Mucosa of rectum (tissue), 2 donors: Measurements from ENCODE around the gene IFNA16.
"Not testable (repeated sequence)": the region's sequence is repeated elsewhere in the genome, so short reads cannot be mapped to it uniquely, and the experiment has no call there.

Source experiments
- H3K27ac ChIP-seq, 2 donors: one replicate each; pipeline ENCODE4 v1.7.0; 2013; ENCODE audit warnings: inconsistent platforms in 2 of 2, low read depth in 2 of 2, low read length in 2 of 2
- H3K27me3 ChIP-seq, 2 donors: one replicate each; pipeline ENCODE4 v1.7.0; 2013; ENCODE audit warnings: low read length in 2 of 2; ENCODE audit not compliant: control insufficient read depth in 2 of 2, insufficient read depth in 2 of 2
- H3K36me3 ChIP-seq, 2 donors: one replicate each; pipeline ENCODE4 v1.7.0; 2013; ENCODE audit warnings: low read length in 2 of 2; ENCODE audit not compliant: control insufficient read depth in 2 of 2, insufficient read depth in 2 of 2
- H3K4me1 ChIP-seq, 2 donors: one replicate each; pipeline ENCODE4 v1.7.0; 2013; ENCODE audit warnings: low read length in 2 of 2, mild to moderate bottlenecking in 1 of 2; ENCODE audit not compliant: control insufficient read depth in 2 of 2, insufficient read depth in 2 of 2
- H3K4me3 ChIP-seq, 2 donors: one replicate each; pipeline ENCODE4 v1.7.0; 2013; ENCODE audit warnings: low read length in 2 of 2
- H3K9ac ChIP-seq, 2 donors: one replicate each; pipeline ENCODE4 v1.7.0; 2013; ENCODE audit warnings: low read length in 2 of 2, low read depth in 1 of 2, mild to moderate bottlenecking in 1 of 2
- H3K9me3 ChIP-seq, 2 donors: one replicate each; pipeline ENCODE4 v1.7.0; 2013; ENCODE audit warnings: low read length in 2 of 2; ENCODE audit not compliant: control insufficient read depth in 2 of 2
- donor health status: healthy.
- donor health status: Normal muscosa, but diverticular disease.

Gene IFNA16

GRCh38 chr9:21235468-21236359, 18.6 kb upstream of the IFNA16 start:
- H3K4me3 ChIP-seq, H3K4me1 ChIP-seq, H3K9me3 ChIP-seq, H3K36me3 ChIP-seq, H3K27me3 ChIP-seq, H3K27ac ChIP-seq, H3K9ac ChIP-seq: not testable (repeated sequence)

GRCh38 chr9:21234153-21234687, 17.1 kb upstream of the IFNA16 start:
- Histone ChIP-seq H3K4me1 (no peaks in the 10 kb centered on the region), H3K4me3 (no peak overlapping the region), H3K27me3 (no peaks in the 10 kb centered on the region), H3K9ac (no peak overlapping the region), H3K9me3 (no peaks in the 10 kb centered on the region), H3K27ac (no peak overlapping the region), H3K36me3 (no peaks in the 10 kb centered on the region)

GRCh38 chr9:21233258-21233657, 16.1 kb upstream of the IFNA16 start:
- no peaks in the 10 kb centered on the region for H3K27me3 ChIP-seq
- H3K9ac ChIP-seq: no peak overlapping the region
- H3K9me3 ChIP-seq: no peaks in the 10 kb centered on the region
- H3K36me3 ChIP-seq: no peaks in the 10 kb centered on the region
- no peaks in the 10 kb centered on the region for H3K4me1 ChIP-seq
- H3K4me3 ChIP-seq: no peak overlapping the region
- H3K27ac ChIP-seq: no peak overlapping the region

GRCh38 chr9:21228122-21228521, 11.0 kb upstream of the IFNA16 start, which contains the start of gene IFNA17:
TSS of gene IFNA17 (minus strand) at chr9:21228222. CDS start at chr9:21228173, 49 bp downstream.
- Histone ChIP-seq H3K4me3 (no peak within 1 kb of the TSS), H3K9ac (no peak within 1 kb of the TSS), H3K36me3 (no peaks in the 10 kb centered on the region), H3K9me3 (no peaks in the 10 kb centered on the region), H3K27ac (no peak within 1 kb of the TSS), H3K4me1 (no peaks in the 10 kb centered on the region), H3K27me3 (no peaks in the 10 kb centered on the region)

GRCh38 chr9:21213411-21214326, 3.4 kb downstream of the IFNA16 start:
- not testable (repeated sequence) for H3K27me3 ChIP-seq, H3K4me1 ChIP-seq, H3K4me3 ChIP-seq, H3K27ac ChIP-seq, H3K9me3 ChIP-seq, H3K9ac ChIP-seq, H3K36me3 ChIP-seq

- not testable (repeated sequence) for H3K4me3 ChIP-seq, H3K9ac ChIP-seq, H3K36me3 ChIP-seq, H3K9me3 ChIP-seq, H3K4me1 ChIP-seq, H3K27ac ChIP-seq, H3K27me3 ChIP-seq
Measured at GRCh38 chr9:21212160-21212559, 5.0 kb downstream of the IFNA16 start.

GRCh38 chr9:21210782-21211181, 6.3 kb downstream of the IFNA16 start:
- H3K27me3 ChIP-seq, H3K4me3 ChIP-seq, H3K4me1 ChIP-seq, H3K27ac ChIP-seq, H3K9ac ChIP-seq, H3K9me3 ChIP-seq, H3K36me3 ChIP-seq: not testable (repeated sequence)

- Histone ChIP-seq H3K27me3 (no peaks in the 10 kb centered on the region), H3K27ac (no peak overlapping the region), H3K9me3 (no peaks in the 10 kb centered on the region), H3K4me3 (no peak overlapping the region), H3K36me3 (no peaks in the 10 kb centered on the region), H3K9ac (no peak overlapping the region), H3K4me1 (no peaks in the 10 kb centered on the region)
Measured at GRCh38 chr9:21210311-21210710, 6.8 kb downstream of the IFNA16 start.

GRCh38 chr9:21207043-21207442, 10.1 kb downstream of the IFNA16 start, which contains the start of gene IFNA10:
TSS of gene IFNA10 (minus strand) at chr9:21207143. CDS start at chr9:21207097, 46 bp downstream.
- H3K4me1 ChIP-seq, H3K27me3 ChIP-seq, H3K9me3 ChIP-seq, H3K4me3 ChIP-seq, H3K9ac ChIP-seq, H3K27ac ChIP-seq, H3K36me3 ChIP-seq: not testable (repeated sequence)

- Histone ChIP-seq H3K9me3 (no peaks in the 10 kb centered on the region), H3K4me3 (no peak overlapping the region), H3K36me3 (no peaks in the 10 kb centered on the region), H3K27me3 (no peaks in the 10 kb centered on the region), H3K9ac (no peak overlapping the region), H3K27ac (no peak overlapping the region), H3K4me1 (no peaks in the 10 kb centered on the region)
Measured at GRCh38 chr9:21205204-21205603, 11.9 kb downstream of the IFNA16 start.
